ENCODE data around the gene CENPH.
"Not testable (repeated sequence)": the region's sequence is repeated elsewhere in the genome, so short reads cannot be mapped to it uniquely, and the experiment has no call there.

Gene CENPH

GRCh38 chr5:69212022-69212421 is 22.6 kb downstream of the CENPH start:
- DNase-seq: no peak

- DNase-seq: no peak
Measured at GRCh38 chr5:69213513-69214215, 24.3 kb downstream of the CENPH start.

DNA sequence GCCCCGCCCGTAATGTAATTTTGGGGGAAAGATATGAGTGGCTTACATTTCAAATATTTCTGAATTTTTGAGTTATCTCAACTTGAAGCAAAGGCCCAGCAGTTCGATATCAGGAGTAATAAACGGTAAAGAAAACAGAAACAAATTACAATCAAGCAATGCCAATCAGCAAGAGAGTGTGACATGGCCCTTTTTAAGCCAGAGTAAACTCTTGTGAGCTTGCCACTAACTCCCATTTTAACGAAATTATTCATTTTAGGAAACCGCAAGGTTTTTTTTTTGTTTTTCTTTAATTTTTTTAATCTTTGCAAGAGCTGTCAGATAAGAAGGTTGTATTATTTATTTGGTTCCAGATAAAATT is 27.7 kb downstream of the CENPH start:
- no peak for DNase-seq

DNA sequence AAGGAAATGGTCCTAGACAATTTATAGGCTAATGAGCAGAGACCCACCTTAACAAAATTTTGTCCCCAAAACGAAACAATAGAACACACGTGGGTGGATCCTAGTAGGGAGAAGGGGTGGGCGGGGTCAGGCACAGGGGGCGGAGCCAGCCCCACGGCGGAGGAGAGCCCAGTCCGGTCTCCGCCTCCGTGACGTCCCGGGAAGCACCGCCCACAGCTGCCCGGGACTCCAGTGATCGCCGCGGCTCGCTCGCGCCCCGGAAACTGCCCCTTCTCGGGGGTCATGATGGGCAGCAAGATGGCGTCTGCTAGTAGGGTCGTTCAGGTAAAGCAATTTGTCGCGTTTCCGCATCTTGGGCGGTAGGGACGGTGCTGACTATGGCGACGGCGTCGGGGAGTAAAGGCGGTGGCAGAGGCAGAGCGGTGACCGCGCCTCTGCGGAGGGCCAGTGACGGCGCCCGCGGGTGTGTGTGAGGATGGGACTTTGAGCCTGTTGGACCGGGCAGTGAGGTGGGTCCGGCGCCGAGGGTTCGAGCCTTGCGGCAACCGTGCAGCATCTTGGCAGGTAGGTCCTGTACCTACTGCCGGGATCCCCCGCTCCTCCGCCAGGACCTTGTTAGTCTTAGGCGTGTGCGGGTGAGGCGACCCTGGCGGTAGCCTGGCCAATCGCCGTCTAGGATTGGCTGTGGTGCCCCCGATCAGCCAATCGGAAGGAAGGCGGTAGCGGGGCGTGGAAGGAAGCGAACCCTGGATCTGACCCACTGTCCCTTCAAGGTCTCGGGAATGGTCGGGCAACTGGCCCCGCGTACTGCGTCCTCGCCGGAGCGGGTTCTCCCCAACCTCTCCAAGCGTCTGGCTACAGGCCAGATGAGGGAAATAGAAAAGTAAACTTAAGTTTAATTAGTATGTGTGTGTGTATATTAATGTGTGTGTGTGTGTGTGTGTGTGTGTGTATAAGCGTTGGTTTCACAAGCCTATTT is 28.5 kb downstream of the CENPH start:
- DNase-seq: peak; percentile 56

GRCh38 chr5:69219939-69220338 is 30.6 kb downstream of the CENPH start:
- no peak for DNase-seq

DNA sequence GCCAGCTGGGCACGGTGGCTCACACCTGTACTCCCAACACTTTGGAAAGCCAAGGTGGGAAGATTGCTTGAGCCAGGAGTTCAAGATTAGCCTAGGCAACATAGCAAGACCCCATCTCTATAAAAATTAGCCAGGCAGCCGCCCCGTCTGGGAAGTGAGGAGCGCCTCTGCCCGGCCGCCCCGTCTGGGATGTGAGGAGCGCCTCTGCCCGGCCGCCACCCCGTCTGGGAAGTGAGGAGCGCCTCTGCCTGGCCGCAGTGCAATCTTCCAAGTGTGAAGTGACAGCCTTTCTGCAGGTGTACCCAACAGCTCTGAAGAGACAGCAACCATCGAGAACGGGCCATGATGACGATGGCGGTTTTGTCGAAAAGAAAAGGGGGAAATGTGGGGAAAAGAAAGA is 31.0 kb downstream of the CENPH start:
- not testable (repeated sequence) for DNase-seq

- not testable (repeated sequence) for DNase-seq
Measured at GRCh38 chr5:69220833-69221232, 31.4 kb downstream of the CENPH start.

- DNase-seq: no peak
Measured at GRCh38 chr5:69224520-69224919, 35.1 kb downstream of the CENPH start.

DNA sequence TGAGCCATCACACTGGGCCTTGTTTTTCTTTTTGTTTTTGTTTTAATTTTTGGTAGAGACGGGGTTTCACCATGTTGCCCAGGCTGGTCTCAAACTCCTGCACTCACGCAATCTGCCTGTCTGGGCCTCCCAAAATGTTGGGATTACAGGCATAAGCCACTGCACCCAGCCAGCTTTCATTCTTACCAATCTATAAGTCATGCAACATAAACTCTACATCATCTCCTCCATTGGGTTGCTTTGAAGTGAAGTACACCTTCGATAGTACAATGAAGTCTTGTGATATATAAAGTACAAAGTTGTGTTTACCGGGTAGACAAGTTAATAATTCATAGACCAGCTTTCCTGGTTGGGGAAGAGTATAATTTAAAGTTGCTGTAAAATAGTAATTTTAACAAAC is 36.5 kb downstream of the CENPH start:
- no peak for DNase-seq

- DNase-seq: no peak
Measured at GRCh38 chr5:69230181-69230580, 40.8 kb downstream of the CENPH start.

DNA sequence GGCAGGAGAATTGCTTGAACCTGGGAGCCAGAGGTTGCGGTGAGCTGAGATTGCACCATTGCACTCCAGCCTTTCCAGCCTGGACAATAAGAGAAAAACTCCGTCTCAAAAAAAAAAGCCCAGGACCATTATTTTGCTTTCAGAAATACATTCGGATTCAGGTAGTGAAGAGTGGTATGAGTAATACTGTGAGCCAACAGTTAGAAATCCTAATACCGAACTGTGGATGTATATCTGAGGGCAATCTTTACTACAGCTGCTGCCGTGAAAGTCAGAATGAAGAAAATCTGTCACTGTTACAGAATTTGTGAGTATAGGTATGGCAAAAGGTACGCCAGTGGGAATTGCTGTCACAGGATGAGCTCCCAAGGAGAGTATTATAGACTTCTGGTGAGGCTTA is 41.9 kb downstream of the CENPH start:
- DNase-seq: no peak

- no peak for DNase-seq
Measured at GRCh38 chr5:69231851-69232250, 42.5 kb downstream of the CENPH start.

- no peak for DNase-seq
Measured at GRCh38 chr5:69234457-69235268, 45.3 kb downstream of the CENPH start, which contains the start of gene CDK7. Gene CDK7 (plus strand): TSS chr5:69234886. CDS start chr5:69234976, 90 bp downstream.

- DNase-seq: not testable (repeated sequence)
Measured at GRCh38 chr5:69236733-69237132, 47.4 kb downstream of the CENPH start.

DNA sequence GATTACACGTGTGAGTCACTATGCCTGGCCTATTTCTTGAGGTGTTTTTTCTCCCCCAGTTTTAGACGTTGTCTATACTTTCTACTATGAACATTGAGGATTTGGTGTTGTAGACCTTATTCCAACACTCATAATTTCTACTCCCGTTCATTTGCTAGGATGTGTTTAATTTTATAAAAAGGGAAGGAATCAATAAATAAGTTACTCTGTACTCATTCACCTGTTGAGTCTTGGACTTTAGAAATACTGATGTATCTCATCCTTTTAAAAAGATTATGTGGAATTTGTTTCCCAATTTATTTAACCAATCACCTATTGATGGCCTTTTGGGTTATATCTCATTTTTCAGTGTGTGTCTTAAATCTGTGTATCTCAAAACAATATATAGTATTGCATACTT is 48.5 kb downstream of the CENPH start:
- DNase-seq: no peak

- DNase-seq: no peak
Measured at GRCh38 chr5:69238760-69239251, 49.4 kb downstream of the CENPH start.

- no peak for DNase-seq
Measured at GRCh38 chr5:69242215-69242927, 53.0 kb downstream of the CENPH start.

GRCh38 chr5:69245031-69245430 is 55.6 kb downstream of the CENPH start:
- no peak for DNase-seq

DNA sequence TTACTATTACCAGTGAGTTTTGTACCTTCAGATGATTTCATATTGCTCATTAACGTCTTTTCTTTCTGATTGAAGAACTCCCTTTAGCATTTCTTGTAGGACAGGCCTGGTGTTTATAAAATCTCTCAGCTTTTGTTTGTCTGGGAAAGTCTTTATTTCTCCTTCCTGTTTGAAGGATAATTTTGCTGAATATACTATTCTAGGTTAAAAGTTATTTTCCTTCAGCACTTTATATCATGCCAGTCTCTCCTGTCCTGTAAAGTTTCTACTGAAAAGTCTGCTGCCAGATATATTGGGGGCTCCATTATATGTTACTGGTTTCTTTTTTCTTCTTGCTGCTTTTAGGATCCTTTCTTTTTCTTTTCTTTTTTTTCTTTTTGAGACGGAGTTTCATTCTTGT is 58.6 kb downstream of the CENPH start:
- DNase-seq: no peak

DNA sequence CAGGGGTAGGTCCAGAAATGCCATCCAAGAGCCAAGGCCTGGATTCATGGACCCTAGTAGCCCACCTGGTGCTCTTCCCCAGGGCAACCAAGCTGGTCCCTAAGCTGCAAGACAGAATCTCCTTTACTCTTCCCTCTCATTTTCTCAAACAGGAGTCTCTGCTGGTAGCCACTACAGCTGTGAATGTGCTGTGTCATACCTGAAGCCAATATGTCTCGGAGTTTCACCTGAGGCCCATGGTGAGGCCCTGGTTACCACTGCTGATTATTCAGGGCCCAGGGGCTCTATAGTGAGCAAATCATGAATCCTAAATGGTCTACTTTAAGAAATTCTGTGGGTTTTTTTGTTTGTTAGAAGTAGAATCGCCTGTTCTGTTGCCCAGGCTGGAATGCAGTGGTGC is 61.2 kb downstream of the CENPH start:
- DNase-seq: no peak

DNA sequence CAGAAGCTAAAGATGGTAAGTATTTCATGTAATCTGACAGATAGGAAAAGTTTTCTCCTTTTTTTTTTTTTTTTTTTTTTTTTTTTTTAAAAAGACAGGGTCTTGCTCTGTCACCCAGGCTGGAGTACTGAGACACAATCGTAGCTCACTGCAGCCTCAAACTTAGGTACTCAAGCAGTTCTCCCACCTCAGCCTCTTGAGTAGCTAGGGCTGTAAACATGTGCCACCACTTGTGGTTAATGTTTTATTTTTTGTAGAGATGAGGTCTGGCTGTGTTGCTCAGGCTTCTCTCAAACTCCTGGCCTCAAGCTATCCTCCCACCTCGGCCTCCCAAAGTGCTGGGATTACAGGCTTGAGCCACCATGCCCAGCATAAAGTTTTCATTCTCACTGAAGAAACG is 63.1 kb downstream of the CENPH start:
- DNase-seq: no peak

GRCh38 chr5:69255940-69256339 is 66.6 kb downstream of the CENPH start:
- not testable (repeated sequence) for DNase-seq
